ENCODE measurements around the gene SCLT1. TPM values are rescaled to one million over a fixed set of nuclear protein-coding genes. Genes with fewer than 3 reads are reported as not detected.

The SCLT1 gene
- polyA plus RNA-seq, 2 of the 4 experiments (the other 2 are of a cell fraction), result 7.4 to 12.1 TPM

- ATAC-seq (no peak), DNase-seq (ENCODE audit: low read depth in 1 of 2, low spot score in 1 of 2) (no peak), FAIRE-seq (no peak)
- no peaks in the 10 kb centered on the region for H3K9me3 ChIP-seq
- H3K4me2 ChIP-seq, result no peak overlapping the region
- CTCF ChIA-PET, result interaction anchor here (1.1 kb wide), 1 partner anchor 9 kb away, joined by 3 read pairs; no protein-coding TSS in a partner anchor
- H3K27ac ChIP-seq, result no peak overlapping the region
- 68% methylated on average over 3 of the region's 3 CpGs for WGBS (ENCODE audit: missing lambda C conversion rate)
- no peak for TF ChIP-seq HOXB5 (CRISPR knock-in tag; IDR thresholded peaks at IDR 0.05)
- TF ChIP-seq REST (IDR thresholded peaks at IDR 0.05), result no peak
- no peak for TF ChIP-seq E2F6 (IDR thresholded peaks at IDR 0.05; ENCODE audit: borderline replicate concordance, low read depth)
- POLR2A ChIA-PET, result no interaction called here
- no peak overlapping the region for H3K4me3 ChIP-seq
- no peaks in the 10 kb centered on the region for H3K4me1 ChIP-seq
These were observed 16.9 kb upstream of the SCLT1 start for GRCh38 chr4:129109965-129110824.

GRCh38 chr4:129098531-129099001 lies 5.2 kb upstream of the SCLT1 start:
- ATAC-seq, result no peak
- DNase-seq (ENCODE audit: low read depth in 1 of 2, low spot score in 1 of 2), result no peak
- FAIRE-seq, result no peak
- Histone ChIP-seq H3K4me2 (no peak overlapping the region), H3K27ac (no peak overlapping the region), H3K9me3 (no peaks in the 10 kb centered on the region), H3K4me1 (0 out of 3 replicates have a peak, but pooled peaks cover 4% of the 10 kb centered on the region), H3K4me3 (no peak overlapping the region)
- POLR2A ChIA-PET, result no interaction called here
- CTCF ChIA-PET, result no interaction called here
- no peak for TF ChIP-seq TFCP2L1 (CRISPR knock-in tag; IDR thresholded peaks at IDR 0.05)
- TF ChIP-seq HDAC2 (IDR thresholded peaks at IDR 0.05), result no peak
- TF ChIP-seq EHMT2 (IDR thresholded peaks at IDR 0.05; ENCODE audit: low read depth), result no peak
- no peak for TF ChIP-seq FOSL2 (IDR thresholded peaks at IDR 0.05)
- TF ChIP-seq FOSL2 (CRISPR knock-in tag; IDR thresholded peaks at IDR 0.05), result no peak
- no peak for TF ChIP-seq RARB (CRISPR knock-in tag; IDR thresholded peaks at IDR 0.05)
- TF ChIP-seq MAZ (IDR thresholded peaks at IDR 0.05; ENCODE audit: borderline replicate concordance, low read depth, low read length), result no peak
- no peak for TF ChIP-seq FOXS1 (CRISPR knock-in tag; IDR thresholded peaks at IDR 0.05)
- TF ChIP-seq KDM1A (IDR thresholded peaks at IDR 0.05; ENCODE audit: low read depth), result no peak
- no peak for TF ChIP-seq ZFP36 (IDR thresholded peaks at IDR 0.05; ENCODE audit: borderline replicate concordance, partially characterized antibody)
- TF ChIP-seq BHLHE40 (IDR thresholded peaks at IDR 0.05; ENCODE audit: low read depth, low read length), result no peak
- TF ChIP-seq TP53 (CRISPR knock-in tag; IDR thresholded peaks at IDR 0.05), result no peak
- TF ChIP-seq MYC (IDR thresholded peaks at IDR 0.05; ENCODE audit: borderline replicate concordance, low read length), result no peak
- no peak for TF ChIP-seq ZNF302 (CRISPR knock-in tag; IDR thresholded peaks at IDR 0.05)
- no peak for TF ChIP-seq HOXA7 (CRISPR knock-in tag; IDR thresholded peaks at IDR 0.05)

- H3K27ac ChIP-seq, result peak within 1 kb of the TSS; percentile 88 to 93
- H3K4me2 ChIP-seq, result peak within 1 kb of the TSS; percentile 78
- H3K4me3 ChIP-seq, result peak within 1 kb of the TSS; percentile 58
- H3K4me1 ChIP-seq, result peaks cover 9% of the 10 kb centered on the region; the same call in 2 of the 3 replicates
- CTCF ChIA-PET, result no interaction called here
- H3K9me3 ChIP-seq, result no peaks in the 10 kb centered on the region
- under 1% methylated on average over 14 of the region's 14 CpGs for WGBS (ENCODE audit: missing lambda C conversion rate)
- POLR2A ChIA-PET, result no interaction called here
- FAIRE-seq (no peak), ATAC-seq (peak; percentile 65 to 69; a peak in 5 of 6 replicates), DNase-seq (ENCODE audit: low read depth in 1 of 2, low spot score in 1 of 2) (peak; percentile 45 to 71)
- no peak for TF ChIP-seq SMC3 (IDR thresholded peaks at IDR 0.05)
- no peak for TF ChIP-seq RCOR1 (IDR thresholded peaks at IDR 0.05; ENCODE audit: low read depth, low read length)
- TF ChIP-seq GATA3 (IDR thresholded peaks at IDR 0.05; ENCODE audit: borderline replicate concordance), result no peak
- no peak for TF ChIP-seq CHD2 (IDR thresholded peaks at IDR 0.05; ENCODE audit: low read length, partially characterized antibody)
- no peak for TF ChIP-seq EP300 (IDR thresholded peaks at IDR 0.05)
- TF ChIP-seq PBX3 (IDR thresholded peaks at IDR 0.05), result no peak
- TF ChIP-seq TP53 (CRISPR knock-in tag; IDR thresholded peaks at IDR 0.05), result no peak
- no peak for TF ChIP-seq KDM1A (IDR thresholded peaks at IDR 0.05; ENCODE audit: low read depth)
- TF ChIP-seq HOXB13 (CRISPR knock-in tag; IDR thresholded peaks at IDR 0.05; ENCODE audit: low read depth), result no peak
- TF ChIP-seq ZFP36 (IDR thresholded peaks at IDR 0.05; ENCODE audit: borderline replicate concordance, partially characterized antibody), result no peak
- no peak for TF ChIP-seq JUN (IDR thresholded peaks at IDR 0.05)
- no peak for TF ChIP-seq ZC3H11A (IDR thresholded peaks at IDR 0.05)
These were observed 2.6 kb upstream of the SCLT1 start, which contains the start of gene C4orf33 for GRCh38 chr4:129095811-129096454. TSS of gene C4orf33 (plus strand) at chr4:129096152. CDS start at chr4:129102611, 6,459 bp downstream.

Measured in A549 (cell line).